Suprapubic skin (tissue), 3 donors: ENCODE measurements around the gene EDARADD.

Source experiments
- EP300 ChIP-seq: sonication (generic); formaldehyde crosslinking; IDR thresholded peaks from one replicate; pipeline ENCODE4 v1.6.1; 2017; ENCODE audit warnings: antibody characterized with exemption
- TF ChIP-seq, protein P1 (sequence below), 2 donors: fragments of 200-600 bp in 1 of 2; fragments of 450-650 bp in 1 of 2; sonication (generic) in 1 of 2; IDR thresholded peaks; one replicate each; pipeline ENCODE4 v1.5.1; 2016 to 2019; ENCODE audit warnings: antibody characterized with exemption in 2 of 2, mild to moderate bottlenecking in 1 of 2, moderate library complexity in 1 of 2

DNA sequence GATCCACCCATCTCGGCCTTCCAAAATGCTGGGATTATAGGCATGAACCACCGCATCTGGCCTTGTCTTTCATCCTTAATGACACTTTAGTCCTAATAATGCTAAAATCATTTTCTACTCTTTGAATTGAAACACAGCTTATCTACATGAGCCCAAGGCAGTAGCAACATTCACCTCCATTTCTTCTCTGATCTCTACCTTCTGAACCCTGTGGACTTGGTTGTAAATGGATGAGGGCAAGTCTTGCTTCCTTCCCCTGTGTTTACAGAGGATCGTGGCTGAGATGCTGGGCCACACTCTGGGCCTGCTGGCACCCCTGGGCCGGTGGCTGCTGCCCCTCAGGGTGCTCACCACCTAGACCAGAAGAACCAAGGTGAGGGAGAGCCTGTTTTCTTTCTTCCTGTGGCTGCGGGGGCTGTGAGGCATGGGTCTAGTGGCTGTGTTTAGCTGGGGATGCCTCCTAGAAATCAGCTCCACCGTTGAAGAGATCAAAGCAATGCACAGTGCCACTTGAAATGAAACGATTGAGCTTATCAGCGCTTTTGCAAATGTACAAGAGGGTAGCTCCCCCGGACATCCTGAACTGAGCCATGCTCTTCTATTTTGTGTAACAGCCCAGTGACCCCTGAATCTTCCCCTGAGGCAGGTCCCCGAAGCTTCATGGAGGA, 97.5 kb downstream of the EDARADD start:
- TF ChIP-seq, protein P1, sequence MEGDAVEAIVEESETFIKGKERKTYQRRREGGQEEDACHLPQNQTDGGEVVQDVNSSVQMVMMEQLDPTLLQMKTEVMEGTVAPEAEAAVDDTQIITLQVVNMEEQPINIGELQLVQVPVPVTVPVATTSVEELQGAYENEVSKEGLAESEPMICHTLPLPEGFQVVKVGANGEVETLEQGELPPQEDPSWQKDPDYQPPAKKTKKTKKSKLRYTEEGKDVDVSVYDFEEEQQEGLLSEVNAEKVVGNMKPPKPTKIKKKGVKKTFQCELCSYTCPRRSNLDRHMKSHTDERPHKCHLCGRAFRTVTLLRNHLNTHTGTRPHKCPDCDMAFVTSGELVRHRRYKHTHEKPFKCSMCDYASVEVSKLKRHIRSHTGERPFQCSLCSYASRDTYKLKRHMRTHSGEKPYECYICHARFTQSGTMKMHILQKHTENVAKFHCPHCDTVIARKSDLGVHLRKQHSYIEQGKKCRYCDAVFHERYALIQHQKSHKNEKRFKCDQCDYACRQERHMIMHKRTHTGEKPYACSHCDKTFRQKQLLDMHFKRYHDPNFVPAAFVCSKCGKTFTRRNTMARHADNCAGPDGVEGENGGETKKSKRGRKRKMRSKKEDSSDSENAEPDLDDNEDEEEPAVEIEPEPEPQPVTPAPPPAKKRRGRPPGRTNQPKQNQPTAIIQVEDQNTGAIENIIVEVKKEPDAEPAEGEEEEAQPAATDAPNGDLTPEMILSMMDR (IDR thresholded peaks at IDR 0.05): no peak
- no peak for TF ChIP-seq EP300
